ENCODE data around the gene CLUH. TPM values are rescaled to one million over a fixed set of nuclear protein-coding genes. Genes with fewer than 3 reads are reported as not detected.

Gene CLUH
- polyA plus RNA-seq, 1 of the 3 experiments (the other 2 are of a cell fraction), result 32.2 TPM

- no peak overlapping the region for H3K9ac ChIP-seq
- H4K20me1 ChIP-seq (ENCODE audit: insufficient read depth), result peaks cover 66% of the 10 kb centered on the region
- ChIA-PET CTCF (interaction anchor here (0.6 to 2.7 kb wide), 4 partner anchors 9 to 32 kb away, joined by 3 to 12 read pairs (median 7); no protein-coding TSS in a partner anchor), POLR2A (no interaction called here)
- 95% methylated on average over 24 of the region's 25 CpGs for WGBS (ENCODE audit: low lambda C conversion rate)
- no peak overlapping the region for H3K4me3 ChIP-seq (ENCODE audit: low read depth in 2 of 2, low read length in 1 of 2)
- H3F3A ChIP-seq (replicated peaks; ENCODE audit: insufficient read depth), result no peaks in the 10 kb centered on the region
- TF ChIP-seq GABPA (IDR thresholded peaks at IDR 0.05; ENCODE audit: low read depth), result no peak
- TF ChIP-seq RAD21 (IDR thresholded peaks at IDR 0.05; ENCODE audit: low read length), result no peak
- TF ChIP-seq MXI1 (IDR thresholded peaks at IDR 0.05; ENCODE audit: low read depth, low read length), result no peak
- no peak for TF ChIP-seq SIN3A (IDR thresholded peaks at IDR 0.05; ENCODE audit: borderline replicate concordance, low read depth, low read length)
- no peak for TF ChIP-seq NRF1 (IDR thresholded peaks at IDR 0.05; ENCODE audit: low read depth, low read length)
- no peak for TF ChIP-seq CTCF (IDR thresholded peaks at IDR 0.05)
- no peak for TF ChIP-seq GATA2 (CRISPR knock-in tag; IDR thresholded peaks at IDR 0.05)
- TF ChIP-seq RCOR1 (IDR thresholded peaks at IDR 0.05; ENCODE audit: low read length), result no peak
- no peak for TF ChIP-seq REST (IDR thresholded peaks at IDR 0.05; ENCODE audit: low read depth, low read length)
- TF ChIP-seq EZH2phosphoT487 (IDR thresholded peaks at IDR 0.05; ENCODE audit: borderline replicate concordance, low read depth), result no peak
- no peak for TF ChIP-seq IRF3 (IDR thresholded peaks at IDR 0.05; ENCODE audit: low read depth, low read length)
- no peak for TF ChIP-seq CHD2 (IDR thresholded peaks at IDR 0.05; ENCODE audit: low read length, partially characterized antibody)
- no peak overlapping the region; the same call in 1 of the 2 replicates for H3K4me2 ChIP-seq
- no peak for DNase-seq
- no peak overlapping the region for H3K27ac ChIP-seq (ENCODE audit: low read depth in 2 of 2, low read length in 1 of 2)
- H3K4me1 ChIP-seq (ENCODE audit: control insufficient read depth in 1 of 2, insufficient read depth in 2 of 2, low read depth in 1 of 2, low read length in 1 of 2), result peaks cover 6 to 33% of the 10 kb centered on the region in 2 experiments; a peak in 1 of 4 replicates
- no peak overlapping the region for H2AFZ ChIP-seq (ENCODE audit: low read depth)
- peaks cover 4 to 29% of the 10 kb centered on the region in 2 experiments for H3K36me3 ChIP-seq (replicated peaks in 1 of 2; ENCODE audit: control insufficient read depth in 1 of 2, insufficient read depth in 2 of 2, low read length in 1 of 2)
- no peaks in the 10 kb centered on the region for H3K9me2 ChIP-seq
- H3K9me3 ChIP-seq, result no peaks in the 10 kb centered on the region
- H3K79me2 ChIP-seq (ENCODE audit: insufficient read depth), result peaks cover 66% of the 10 kb centered on the region
- H3K27me3 ChIP-seq (ENCODE audit: insufficient read depth), result no peaks in the 10 kb centered on the region
Measured at GRCh38 chr17:2705888-2706795, 5.4 kb downstream of the CLUH start.

Measured in SK-N-SH (cell line).